ENCODE data around the gene RNU11.

DNA sequence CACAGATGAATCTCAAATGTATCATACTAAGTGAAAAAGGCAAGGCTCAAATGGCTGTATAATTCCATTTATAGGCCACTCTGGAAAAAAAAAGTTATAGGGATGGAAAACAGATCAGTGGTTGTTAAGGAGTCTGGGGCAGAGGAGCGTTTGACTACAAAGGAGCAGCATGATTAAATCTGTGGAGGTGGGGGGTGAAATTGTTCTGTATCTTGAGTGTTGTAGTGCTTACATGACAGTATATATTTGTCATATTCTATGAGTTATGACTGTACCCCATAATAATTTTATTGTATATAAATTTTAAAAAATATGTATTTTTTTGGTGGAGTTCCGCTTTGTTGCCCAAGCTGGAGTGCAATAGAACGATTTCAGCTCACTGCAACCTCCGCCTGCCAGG, 15.8 kb upstream of the RNU11 start:
- TF ChIP-seq, protein P1, sequence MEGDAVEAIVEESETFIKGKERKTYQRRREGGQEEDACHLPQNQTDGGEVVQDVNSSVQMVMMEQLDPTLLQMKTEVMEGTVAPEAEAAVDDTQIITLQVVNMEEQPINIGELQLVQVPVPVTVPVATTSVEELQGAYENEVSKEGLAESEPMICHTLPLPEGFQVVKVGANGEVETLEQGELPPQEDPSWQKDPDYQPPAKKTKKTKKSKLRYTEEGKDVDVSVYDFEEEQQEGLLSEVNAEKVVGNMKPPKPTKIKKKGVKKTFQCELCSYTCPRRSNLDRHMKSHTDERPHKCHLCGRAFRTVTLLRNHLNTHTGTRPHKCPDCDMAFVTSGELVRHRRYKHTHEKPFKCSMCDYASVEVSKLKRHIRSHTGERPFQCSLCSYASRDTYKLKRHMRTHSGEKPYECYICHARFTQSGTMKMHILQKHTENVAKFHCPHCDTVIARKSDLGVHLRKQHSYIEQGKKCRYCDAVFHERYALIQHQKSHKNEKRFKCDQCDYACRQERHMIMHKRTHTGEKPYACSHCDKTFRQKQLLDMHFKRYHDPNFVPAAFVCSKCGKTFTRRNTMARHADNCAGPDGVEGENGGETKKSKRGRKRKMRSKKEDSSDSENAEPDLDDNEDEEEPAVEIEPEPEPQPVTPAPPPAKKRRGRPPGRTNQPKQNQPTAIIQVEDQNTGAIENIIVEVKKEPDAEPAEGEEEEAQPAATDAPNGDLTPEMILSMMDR (IDR thresholded peaks at IDR 0.05) = no peak
- no peak for TF ChIP-seq ZFX (IDR thresholded peaks at IDR 0.05; ENCODE audit: borderline replicate concordance)

Measured in 22Rv1 (cell line).